ENCODE measurements around the gene FOXI1.

Gene FOXI1

DNA sequence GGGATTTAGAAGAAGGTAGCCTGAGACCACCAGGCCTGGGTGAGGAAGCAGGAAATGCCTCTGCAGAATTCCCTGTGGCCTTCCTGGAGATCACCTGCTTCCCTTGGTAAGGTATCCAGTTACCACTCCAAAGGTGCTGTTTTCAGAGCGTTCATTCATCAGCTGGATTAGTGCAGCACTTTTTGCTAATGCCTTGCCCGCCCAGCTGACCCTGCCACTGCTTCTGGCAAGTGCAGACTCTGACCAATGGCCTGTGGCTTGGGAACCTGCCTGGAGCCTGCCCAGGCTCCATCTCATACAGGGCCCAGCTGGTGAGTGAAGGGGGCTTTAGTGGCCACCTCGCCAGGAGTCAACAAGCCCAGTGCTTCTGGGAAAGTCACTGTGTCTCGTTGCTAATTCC, 48.6 kb downstream of the FOXI1 start:
- no peak overlapping the region for H3K27ac ChIP-seq
- H2AFZ ChIP-seq (ENCODE audit: low read depth), result no peak overlapping the region

DNA sequence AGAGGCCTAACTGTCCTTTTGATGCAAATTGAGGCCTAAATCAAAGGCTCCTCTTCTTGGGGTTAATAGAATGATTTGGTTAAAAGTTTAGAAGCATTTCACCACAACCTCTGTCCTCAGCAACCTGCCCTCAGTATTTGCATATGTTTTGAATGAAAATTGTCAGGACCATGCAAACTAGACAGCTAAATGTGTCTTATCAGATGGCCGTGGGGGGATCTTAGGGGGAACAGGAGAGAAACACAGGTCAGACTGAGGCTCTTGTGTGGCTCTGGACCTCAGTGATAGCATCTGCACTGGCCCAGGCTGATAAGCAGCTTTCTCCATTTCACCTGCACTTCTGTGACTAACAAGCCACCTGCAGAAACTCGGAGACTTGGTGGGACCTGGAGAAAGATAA, 49.0 kb downstream of the FOXI1 start:
- Histone ChIP-seq H3K9ac (no peak overlapping the region), H3K4me2 (no peak overlapping the region), H4K20me1 (ENCODE audit: insufficient read depth) (no peaks in the 10 kb centered on the region), H3K4me1 (ENCODE audit: low read depth, poor library complexity, severe bottlenecking) (no peaks in the 10 kb centered on the region), H3K27ac (no peak overlapping the region), H3K4me3 (IDR thresholded peaks at IDR 0.05; ENCODE audit: insufficient read depth, low read depth, low read length) (no peak overlapping the region), H3K36me3 (ENCODE audit: insufficient read depth) (no peaks in the 10 kb centered on the region), H2AFZ (ENCODE audit: low read depth) (no peak overlapping the region), H3K79me2 (ENCODE audit: insufficient read depth, low read depth) (no peaks in the 10 kb centered on the region), H3K27me3 (ENCODE audit: insufficient read depth, low read depth) (no peaks in the 10 kb centered on the region)
- TF ChIP-seq, protein P1, sequence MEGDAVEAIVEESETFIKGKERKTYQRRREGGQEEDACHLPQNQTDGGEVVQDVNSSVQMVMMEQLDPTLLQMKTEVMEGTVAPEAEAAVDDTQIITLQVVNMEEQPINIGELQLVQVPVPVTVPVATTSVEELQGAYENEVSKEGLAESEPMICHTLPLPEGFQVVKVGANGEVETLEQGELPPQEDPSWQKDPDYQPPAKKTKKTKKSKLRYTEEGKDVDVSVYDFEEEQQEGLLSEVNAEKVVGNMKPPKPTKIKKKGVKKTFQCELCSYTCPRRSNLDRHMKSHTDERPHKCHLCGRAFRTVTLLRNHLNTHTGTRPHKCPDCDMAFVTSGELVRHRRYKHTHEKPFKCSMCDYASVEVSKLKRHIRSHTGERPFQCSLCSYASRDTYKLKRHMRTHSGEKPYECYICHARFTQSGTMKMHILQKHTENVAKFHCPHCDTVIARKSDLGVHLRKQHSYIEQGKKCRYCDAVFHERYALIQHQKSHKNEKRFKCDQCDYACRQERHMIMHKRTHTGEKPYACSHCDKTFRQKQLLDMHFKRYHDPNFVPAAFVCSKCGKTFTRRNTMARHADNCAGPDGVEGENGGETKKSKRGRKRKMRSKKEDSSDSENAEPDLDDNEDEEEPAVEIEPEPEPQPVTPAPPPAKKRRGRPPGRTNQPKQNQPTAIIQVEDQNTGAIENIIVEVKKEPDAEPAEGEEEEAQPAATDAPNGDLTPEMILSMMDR (conservative IDR thresholded peaks at IDR 0.05; ENCODE audit: low read depth, low read length), result no peak

More for the DNA sequence above, 48.6 kb downstream of the FOXI1 start:
- Histone ChIP-seq H3K79me2 (ENCODE audit: insufficient read depth, low read depth) (no peaks in the 10 kb centered on the region), H3K27me3 (ENCODE audit: insufficient read depth, low read depth) (no peaks in the 10 kb centered on the region), H3K4me1 (ENCODE audit: low read depth, poor library complexity, severe bottlenecking) (no peaks in the 10 kb centered on the region), H3K4me3 (IDR thresholded peaks at IDR 0.05; ENCODE audit: insufficient read depth, low read depth, low read length) (no peak overlapping the region), H3K9ac (no peak overlapping the region), H4K20me1 (ENCODE audit: insufficient read depth) (no peaks in the 10 kb centered on the region), H3K36me3 (ENCODE audit: insufficient read depth) (no peaks in the 10 kb centered on the region), H3K4me2 (no peak overlapping the region)
- TF ChIP-seq, protein P1 (conservative IDR thresholded peaks at IDR 0.05; ENCODE audit: low read depth, low read length), result no peak

DNA sequence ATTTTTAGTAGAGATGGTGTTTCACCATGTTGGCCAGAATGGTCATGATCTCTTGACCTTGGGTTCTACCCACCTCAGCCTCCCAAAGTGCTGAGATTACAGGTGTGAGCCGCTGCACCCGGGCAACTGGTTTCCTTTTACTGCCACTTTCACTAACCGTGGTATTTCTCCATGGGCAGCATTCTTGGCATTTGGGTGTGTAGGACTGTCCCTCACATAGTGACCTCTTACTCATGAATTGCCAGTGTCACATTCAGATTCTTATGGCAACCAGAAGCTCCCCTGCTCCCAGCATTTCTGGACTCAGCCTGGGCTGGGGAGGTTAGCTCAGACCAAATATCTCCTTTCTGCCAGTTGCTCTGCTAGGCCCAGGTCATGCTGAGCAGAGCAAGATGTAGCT, 50.1 kb downstream of the FOXI1 start:
- TF ChIP-seq, protein P1 (conservative IDR thresholded peaks at IDR 0.05; ENCODE audit: low read depth, low read length), result no peak
- H3K4me3 ChIP-seq (IDR thresholded peaks at IDR 0.05; ENCODE audit: insufficient read depth, low read depth, low read length), result no peak overlapping the region
- H3K4me1 ChIP-seq (ENCODE audit: low read depth, poor library complexity, severe bottlenecking), result no peaks in the 10 kb centered on the region
- H3K27ac ChIP-seq, result no peak overlapping the region
- H4K20me1 ChIP-seq (ENCODE audit: insufficient read depth), result no peaks in the 10 kb centered on the region
- no peaks in the 10 kb centered on the region for H3K36me3 ChIP-seq (ENCODE audit: insufficient read depth)
- H3K27me3 ChIP-seq (ENCODE audit: insufficient read depth, low read depth), result no peaks in the 10 kb centered on the region
- H3K9ac ChIP-seq, result no peak overlapping the region
- H2AFZ ChIP-seq (ENCODE audit: low read depth), result no peak overlapping the region
- H3K79me2 ChIP-seq (ENCODE audit: insufficient read depth, low read depth), result no peaks in the 10 kb centered on the region
- H3K4me2 ChIP-seq, result no peak overlapping the region

DNA sequence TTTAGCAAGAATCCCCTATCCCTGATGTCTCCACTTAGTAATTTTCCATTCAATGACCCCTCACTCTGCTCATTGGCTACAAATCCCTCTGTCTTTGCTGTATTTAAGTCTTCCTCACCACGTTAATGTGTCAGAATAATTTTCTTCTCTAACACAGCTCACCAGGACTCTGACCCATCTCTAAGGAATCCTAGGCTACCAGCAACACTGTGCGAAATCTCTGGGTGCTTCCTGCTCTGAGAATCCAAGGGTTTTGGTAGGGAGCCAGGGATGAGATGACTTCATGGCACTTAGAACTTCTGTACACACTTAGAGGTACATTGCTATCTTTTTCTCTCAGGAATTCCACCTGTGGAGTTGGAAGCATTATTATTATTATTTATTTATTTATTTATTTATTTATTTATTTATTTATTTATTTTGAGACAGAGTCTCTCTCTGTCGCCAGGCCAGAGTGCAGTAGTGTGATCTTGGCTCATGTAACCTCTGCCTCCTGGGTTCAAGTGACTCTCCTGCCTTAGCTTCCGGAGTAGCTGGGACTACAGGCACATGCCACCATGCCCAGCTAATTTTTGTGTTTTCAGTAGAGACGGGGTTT, 53.5 kb downstream of the FOXI1 start:
- Histone ChIP-seq H2AFZ (ENCODE audit: low read depth) (no peak overlapping the region), H3K4me3 (IDR thresholded peaks at IDR 0.05; ENCODE audit: insufficient read depth, low read depth, low read length) (no peak overlapping the region), H4K20me1 (ENCODE audit: insufficient read depth) (no peaks in the 10 kb centered on the region), H3K9ac (no peak overlapping the region), H3K36me3 (ENCODE audit: insufficient read depth) (no peaks in the 10 kb centered on the region), H3K4me1 (ENCODE audit: low read depth, poor library complexity, severe bottlenecking) (no peaks in the 10 kb centered on the region), H3K27ac (no peak overlapping the region), H3K27me3 (ENCODE audit: insufficient read depth, low read depth) (no peaks in the 10 kb centered on the region), H3K4me2 (no peak overlapping the region), H3K79me2 (ENCODE audit: insufficient read depth, low read depth) (no peaks in the 10 kb centered on the region)
- TF ChIP-seq, protein P1 (conservative IDR thresholded peaks at IDR 0.05; ENCODE audit: low read depth, low read length), result no peak

Data from KMS-11 (cell line).